Dermis microvascular lymphatic vessel endothelial cell (primary cell): Measurements from ENCODE around the gene CFAP210. TPM values are rescaled to one million over a fixed set of nuclear protein-coding genes. Genes with fewer than 3 reads are reported as not detected.
"Not testable (repeated sequence)": the region's sequence is repeated elsewhere in the genome, so short reads cannot be mapped to it uniquely, and the experiment has no call there.

Experiments
- DNase-seq, 2 donors: peaks; one replicate each; pipeline versions ENCODE4 v3.0.0 to v3.0.0-alpha.2; 2010; ENCODE audit warnings: low read depth in 2 of 2
- total RNA-seq: library from RNA; depleted of rRNA; stranded (reverse); fragments of >200 nt; gene quantifications from 2 replicates; pipeline ENCODE4 v1.2.1, GENCODE V29; 2014

CFAP210 gene
- total RNA-seq, 1 donor from 2014 or later, result not detected

GRCh38 chr2:169713331-169713730, 19.1 kb upstream of the CFAP210 start:
- DNase-seq, result no peak

GRCh38 chr2:169712791-169713227, 18.6 kb upstream of the CFAP210 start:
- no peak for DNase-seq

GRCh38 chr2:169711751-169712509, 17.7 kb upstream of the CFAP210 start:
- DNase-seq, result peak; percentile 92 to 96

GRCh38 chr2:169709981-169710380, 15.8 kb upstream of the CFAP210 start:
- DNase-seq, result peak in 1 of 2 donors; percentile 30

- DNase-seq, result no peak
These were observed 15.1 kb upstream of the CFAP210 start for GRCh38 chr2:169709331-169709730.

- no peak for DNase-seq
These were observed 13.4 kb upstream of the CFAP210 start for GRCh38 chr2:169707626-169708025.

- no peak for DNase-seq
These were observed 11.7 kb upstream of the CFAP210 start for GRCh38 chr2:169705927-169706326.

GRCh38 chr2:169704160-169704708, 10.0 kb upstream of the CFAP210 start:
- DNase-seq, result no peak

- no peak for DNase-seq
These were observed 8.8 kb upstream of the CFAP210 start for GRCh38 chr2:169702996-169703395.

- not testable (repeated sequence) for DNase-seq
These were observed 5.0 kb upstream of the CFAP210 start for GRCh38 chr2:169699173-169699572.

- DNase-seq, result no peak
These were observed 2.2 kb upstream of the CFAP210 start for GRCh38 chr2:169696381-169696780.

- DNase-seq, result no peak
These were observed 672 bp upstream of the CFAP210 start for GRCh38 chr2:169694894-169695260.

- DNase-seq, result peak; percentile 39 to 57
These were observed 845 bp downstream of the CFAP210 start for GRCh38 chr2:169693360-169693759.

GRCh38 chr2:169692718-169693117, 1.5 kb downstream of the CFAP210 start:
- no peak for DNase-seq

- no peak for DNase-seq
These were observed 3.2 kb downstream of the CFAP210 start for GRCh38 chr2:169690958-169691357.

GRCh38 chr2:169687943-169688342, 6.3 kb downstream of the CFAP210 start:
- not testable (repeated sequence) for DNase-seq

- DNase-seq, result not testable (repeated sequence)
These were observed 7.4 kb downstream of the CFAP210 start for GRCh38 chr2:169686825-169687224.

- not testable (repeated sequence) for DNase-seq
These were observed 9.5 kb downstream of the CFAP210 start for GRCh38 chr2:169684712-169685111.

GRCh38 chr2:169684135-169684565, 10.1 kb downstream of the CFAP210 start:
- no peak for DNase-seq

GRCh38 chr2:169683425-169684134, 10.6 kb downstream of the CFAP210 start:
- no peak for DNase-seq

- DNase-seq, result no peak
These were observed 11.2 kb downstream of the CFAP210 start for GRCh38 chr2:169683054-169683424.

- DNase-seq, result no peak
These were observed 17.4 kb downstream of the CFAP210 start for GRCh38 chr2:169676850-169677249.

- DNase-seq, result no peak
These were observed 17.8 kb downstream of the CFAP210 start for GRCh38 chr2:169676357-169676756.
